SKM-1 treated with dmso at 0.1 percent for 144 hours (cell line): ENCODE data around the gene NES.
"Not testable (repeated sequence)": the region's sequence is repeated elsewhere in the genome, so short reads cannot be mapped to it uniquely, and the experiment has no call there.

ENCODE experiments used
- DNase-seq: peaks from one replicate; lab custom pipeline; 2025; ENCODE audit not compliant: unreplicated experiment; lab: John Stamatoyannopoulos, UW

NES gene

GRCh38 chr1:156647351-156647750 is 29.9 kb downstream of the NES start:
- no peak for DNase-seq

GRCh38 chr1:156646738-156647211 is 30.4 kb downstream of the NES start:
- DNase-seq: no peak

- DNase-seq: no peak
Measured at GRCh38 chr1:156645666-156646065, 31.5 kb downstream of the NES start.

- no peak for DNase-seq
Measured at GRCh38 chr1:156645056-156645455, 32.2 kb downstream of the NES start.

GRCh38 chr1:156644640-156645039 is 32.6 kb downstream of the NES start:
- DNase-seq: no peak

GRCh38 chr1:156644146-156644545 is 33.1 kb downstream of the NES start:
- no peak for DNase-seq

- DNase-seq: no peak
Measured at GRCh38 chr1:156643778-156644092, 33.5 kb downstream of the NES start.

- DNase-seq: no peak
Measured at GRCh38 chr1:156643049-156643777, 34.0 kb downstream of the NES start.

GRCh38 chr1:156642265-156643048 is 34.8 kb downstream of the NES start:
- no peak for DNase-seq

GRCh38 chr1:156641761-156642264 is 35.4 kb downstream of the NES start, which contains the start of gene BCAN:
BCAN (plus strand) TSS chr1:156642117; CDS start chr1:156646055, 3,938 bp downstream.
- DNase-seq: no peak

- no peak for DNase-seq
Measured at GRCh38 chr1:156640842-156641706, 36.1 kb downstream of the NES start.

- DNase-seq: no peak
Measured at GRCh38 chr1:156639601-156640101, 37.6 kb downstream of the NES start.

GRCh38 chr1:156638189-156638985 is 38.8 kb downstream of the NES start:
- DNase-seq: no peak

GRCh38 chr1:156632355-156632754 is 44.9 kb downstream of the NES start:
- no peak for DNase-seq

GRCh38 chr1:156631152-156631551 is 46.1 kb downstream of the NES start:
- DNase-seq: not testable (repeated sequence)

- DNase-seq: no peak
Measured at GRCh38 chr1:156629823-156630449, 47.3 kb downstream of the NES start.

GRCh38 chr1:156627313-156627880 is 49.8 kb downstream of the NES start:
- DNase-seq: peak; percentile 30

GRCh38 chr1:156626079-156626438 is 51.1 kb downstream of the NES start:
- DNase-seq: no peak

GRCh38 chr1:156625436-156626078 is 51.6 kb downstream of the NES start:
- DNase-seq: peak; percentile 17
